Measurements from ENCODE around the gene RIN3.
A peak's percentile ranks its signal among the peaks of the same experiment; 100 is the strongest.

DNA sequence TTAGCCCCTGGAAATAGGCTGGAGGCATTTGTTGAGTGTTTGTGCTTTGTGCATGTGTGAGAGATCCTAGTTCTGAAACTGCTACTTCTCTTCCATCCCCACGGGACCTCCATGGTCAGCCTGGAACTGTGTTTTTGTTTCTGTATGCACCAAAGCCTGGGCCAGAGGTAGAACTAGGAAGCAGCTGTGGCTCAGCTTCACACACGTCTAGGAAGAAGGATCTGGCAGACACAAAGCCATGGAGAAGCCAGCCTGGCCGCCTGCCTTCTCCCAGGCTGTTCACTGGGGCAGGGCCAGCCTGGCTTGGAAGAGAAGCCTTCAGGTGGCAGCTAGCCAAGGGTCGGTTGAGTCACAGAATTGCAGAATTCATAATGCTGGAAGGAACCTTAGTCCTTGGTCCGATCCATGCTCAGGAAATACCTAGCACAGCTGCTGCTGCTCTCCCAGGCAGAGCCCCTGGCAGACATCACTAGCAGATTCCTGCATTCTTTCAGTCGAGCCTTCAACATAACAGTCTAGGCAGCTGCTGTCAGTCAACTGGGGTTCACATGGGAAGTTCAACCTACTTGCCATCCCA lies 27.0 kb downstream of the RIN3 start:
- TF ChIP-seq POLR2A (IDR thresholded peaks at IDR 0.05) (no peak), POLR2AphosphoS5 (IDR thresholded peaks at IDR 0.05) (peak in 2 of 3 donors; percentile 59 to 61)
- TF ChIP-seq, protein P1, sequence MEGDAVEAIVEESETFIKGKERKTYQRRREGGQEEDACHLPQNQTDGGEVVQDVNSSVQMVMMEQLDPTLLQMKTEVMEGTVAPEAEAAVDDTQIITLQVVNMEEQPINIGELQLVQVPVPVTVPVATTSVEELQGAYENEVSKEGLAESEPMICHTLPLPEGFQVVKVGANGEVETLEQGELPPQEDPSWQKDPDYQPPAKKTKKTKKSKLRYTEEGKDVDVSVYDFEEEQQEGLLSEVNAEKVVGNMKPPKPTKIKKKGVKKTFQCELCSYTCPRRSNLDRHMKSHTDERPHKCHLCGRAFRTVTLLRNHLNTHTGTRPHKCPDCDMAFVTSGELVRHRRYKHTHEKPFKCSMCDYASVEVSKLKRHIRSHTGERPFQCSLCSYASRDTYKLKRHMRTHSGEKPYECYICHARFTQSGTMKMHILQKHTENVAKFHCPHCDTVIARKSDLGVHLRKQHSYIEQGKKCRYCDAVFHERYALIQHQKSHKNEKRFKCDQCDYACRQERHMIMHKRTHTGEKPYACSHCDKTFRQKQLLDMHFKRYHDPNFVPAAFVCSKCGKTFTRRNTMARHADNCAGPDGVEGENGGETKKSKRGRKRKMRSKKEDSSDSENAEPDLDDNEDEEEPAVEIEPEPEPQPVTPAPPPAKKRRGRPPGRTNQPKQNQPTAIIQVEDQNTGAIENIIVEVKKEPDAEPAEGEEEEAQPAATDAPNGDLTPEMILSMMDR (IDR thresholded peaks at IDR 0.05 in 8 of 11, conservative IDR thresholded peaks at IDR 0.05 in 3 of 11): no peak

Measured in spleen (tissue), 7 donors.